HL-60 (cell line): ENCODE measurements around the gene HBA2.

Experiments used
- CTCF ChIP-seq: IDR thresholded peaks from one replicate; pipeline ENCODE4 v1.5.1; 2011; ENCODE audit warnings: low read length, control low read depth, inconsistent platforms; ENCODE audit not compliant: insufficient read depth
- POLR2AphosphoS5 ChIP-seq: IDR thresholded peaks from 2 replicates; pipeline ENCODE4 v1.6.1; 2012; ENCODE audit warnings: low read depth
- REST ChIP-seq: IDR thresholded peaks from 2 replicates; pipeline ENCODE4 v1.6.1; 2012; ENCODE audit warnings: low read depth; ENCODE audit not compliant: insufficient replicate concordance

DNA sequence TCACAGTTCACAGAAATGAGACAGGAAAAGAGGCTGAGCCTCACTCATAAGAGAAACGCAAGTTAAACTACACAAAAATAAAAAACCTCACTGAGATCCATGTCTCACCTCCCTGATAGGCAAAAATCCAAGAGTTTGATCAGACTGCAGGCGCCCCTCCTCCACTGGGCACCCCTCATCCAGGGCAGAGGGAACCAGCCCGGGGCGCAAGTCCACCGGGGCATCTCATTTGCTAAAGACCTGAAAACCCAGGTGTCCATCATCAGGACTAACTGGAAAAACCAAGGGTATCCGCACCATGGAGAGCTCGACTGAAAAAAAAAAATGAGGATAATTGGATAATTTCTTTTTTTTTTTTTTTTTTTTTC, 17.7 kb upstream of the HBA2 start:
- TF ChIP-seq CTCF = no peak
- TF ChIP-seq POLR2AphosphoS5 = no peak
- no peak for TF ChIP-seq REST
